ENCODE data around the gene ATL2. TPM values are rescaled to one million over a fixed set of nuclear protein-coding genes. Genes with fewer than 3 reads are reported as not detected.
"Not testable (repeated sequence)": the region's sequence is repeated elsewhere in the genome, so short reads cannot be mapped to it uniquely, and the experiment has no call there.

ATL2 gene
- total RNA-seq, 2 donors from 2014 or later = 125 to 139 TPM

DNA sequence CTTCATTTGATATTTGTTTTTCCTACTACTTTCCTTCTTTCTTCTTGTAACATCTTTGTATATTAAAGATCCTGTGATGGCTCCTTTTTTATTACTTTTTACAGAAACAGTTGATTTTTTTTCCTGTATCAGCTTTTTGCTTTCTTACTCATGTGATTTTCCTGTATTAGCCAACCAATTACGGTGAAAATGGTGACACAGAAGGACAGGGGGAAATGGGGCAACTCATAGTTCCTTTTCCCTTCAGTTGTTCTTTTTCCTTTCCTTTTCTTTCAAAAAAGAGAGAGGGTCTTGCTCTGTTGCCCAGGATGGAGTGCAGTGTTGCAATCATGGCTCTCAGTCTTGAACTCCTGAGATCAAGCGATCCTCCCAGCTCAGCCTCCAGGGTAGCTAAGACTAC is 117.8 kb downstream of the ATL2 start:
- no peak overlapping the region for H3K27ac ChIP-seq (ENCODE audit: low read depth, low read length)
- no peaks in the 10 kb centered on the region for H3K9me3 Mint-ChIP-seq
- TF ChIP-seq, protein P1, sequence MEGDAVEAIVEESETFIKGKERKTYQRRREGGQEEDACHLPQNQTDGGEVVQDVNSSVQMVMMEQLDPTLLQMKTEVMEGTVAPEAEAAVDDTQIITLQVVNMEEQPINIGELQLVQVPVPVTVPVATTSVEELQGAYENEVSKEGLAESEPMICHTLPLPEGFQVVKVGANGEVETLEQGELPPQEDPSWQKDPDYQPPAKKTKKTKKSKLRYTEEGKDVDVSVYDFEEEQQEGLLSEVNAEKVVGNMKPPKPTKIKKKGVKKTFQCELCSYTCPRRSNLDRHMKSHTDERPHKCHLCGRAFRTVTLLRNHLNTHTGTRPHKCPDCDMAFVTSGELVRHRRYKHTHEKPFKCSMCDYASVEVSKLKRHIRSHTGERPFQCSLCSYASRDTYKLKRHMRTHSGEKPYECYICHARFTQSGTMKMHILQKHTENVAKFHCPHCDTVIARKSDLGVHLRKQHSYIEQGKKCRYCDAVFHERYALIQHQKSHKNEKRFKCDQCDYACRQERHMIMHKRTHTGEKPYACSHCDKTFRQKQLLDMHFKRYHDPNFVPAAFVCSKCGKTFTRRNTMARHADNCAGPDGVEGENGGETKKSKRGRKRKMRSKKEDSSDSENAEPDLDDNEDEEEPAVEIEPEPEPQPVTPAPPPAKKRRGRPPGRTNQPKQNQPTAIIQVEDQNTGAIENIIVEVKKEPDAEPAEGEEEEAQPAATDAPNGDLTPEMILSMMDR (conservative IDR thresholded peaks at IDR 0.05) = no peak
- no peaks in the 10 kb centered on the region for H3K4me1 ChIP-seq (ENCODE audit: control insufficient read depth, insufficient read depth, low read length)
- 89 to 100% methylated on average over 2 of the region's 2 CpGs for WGBS, 2 experiments (ENCODE audit: insufficient coverage in 1 of 2, insufficient read length in 1 of 2)
- no peak overlapping the region for H3K4me3 ChIP-seq (ENCODE audit: low read length)
- peaks cover 19% of the 10 kb centered on the region for H3K27me3 Mint-ChIP-seq (ENCODE audit: insufficient read depth)
- H3K9me3 ChIP-seq (ENCODE audit: control insufficient read depth, low read length) = no peaks in the 10 kb centered on the region
- H3K4me1 Mint-ChIP-seq = peaks cover 2% of the 10 kb centered on the region
- H3K4me3 Mint-ChIP-seq = no peak overlapping the region
- H3K36me3 Mint-ChIP-seq (ENCODE audit: low read depth) = no peaks in the 10 kb centered on the region
- no peaks in the 10 kb centered on the region for H3K36me3 ChIP-seq (ENCODE audit: control insufficient read depth, insufficient read depth, low read length)
- DNase-seq = no peak
- no peak overlapping the region for H3K9ac ChIP-seq (ENCODE audit: extremely low read depth, low read length, poor library complexity, severe bottlenecking)
- H3K27me3 ChIP-seq (ENCODE audit: control insufficient read depth, insufficient read depth, low read length, poor library complexity, severe bottlenecking) = no peaks in the 10 kb centered on the region
- H3K27ac Mint-ChIP-seq = no peak overlapping the region

DNA sequence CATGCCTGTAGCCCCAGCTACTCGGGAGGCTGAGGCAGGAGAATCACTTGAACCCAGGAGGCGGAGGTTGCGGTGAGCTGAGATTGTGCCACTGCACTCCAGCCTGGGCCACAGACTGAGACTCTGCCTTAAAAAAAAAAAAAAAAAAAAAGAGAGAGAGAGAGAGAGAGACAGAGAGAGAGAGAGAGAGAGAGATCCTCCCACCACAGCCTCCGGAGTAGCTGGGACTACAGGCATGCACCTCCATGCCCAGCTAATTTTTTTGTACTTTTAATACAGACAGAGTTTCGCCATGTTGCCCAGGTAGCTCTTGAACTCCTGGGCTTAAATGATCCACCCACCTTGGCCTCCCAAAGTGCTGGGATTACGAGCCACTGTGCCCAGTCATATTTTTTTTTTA is 119.4 kb downstream of the ATL2 start:
- H3K4me1 Mint-ChIP-seq = not testable (repeated sequence)

DNA sequence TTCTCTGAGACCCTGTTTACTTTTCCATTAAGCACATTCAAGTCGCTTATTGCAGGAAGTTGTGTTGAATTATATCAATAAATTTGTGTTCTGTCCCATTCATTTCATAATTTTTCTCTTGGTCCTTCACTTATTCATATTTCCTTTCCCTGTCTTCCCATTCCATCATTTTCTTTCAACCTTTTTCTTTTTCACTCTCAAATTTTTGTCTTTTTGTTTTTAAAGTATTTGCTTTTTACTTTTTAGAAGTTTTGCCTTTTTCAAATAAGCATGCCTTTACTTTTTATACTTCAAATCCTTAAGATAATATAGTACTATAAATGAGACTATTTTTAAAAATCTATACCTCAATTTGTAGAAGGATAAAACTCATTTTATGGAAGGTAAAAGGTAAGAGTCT is 120.5 kb downstream of the ATL2 start:
- no peak overlapping the region for H3K9ac ChIP-seq (ENCODE audit: extremely low read depth, low read length, poor library complexity, severe bottlenecking)
- no peaks in the 10 kb centered on the region for H3K4me1 Mint-ChIP-seq
- H3K9me3 ChIP-seq (ENCODE audit: control insufficient read depth, low read length) = no peaks in the 10 kb centered on the region
- no peaks in the 10 kb centered on the region for H3K4me1 ChIP-seq (ENCODE audit: control insufficient read depth, insufficient read depth, low read length)
- no peaks in the 10 kb centered on the region for H3K9me3 Mint-ChIP-seq
- peaks cover 8% of the 10 kb centered on the region for H3K27me3 Mint-ChIP-seq (ENCODE audit: insufficient read depth)
- DNase-seq = no peak
- no peaks in the 10 kb centered on the region for H3K36me3 Mint-ChIP-seq (ENCODE audit: low read depth)
- H3K27ac ChIP-seq (ENCODE audit: low read depth, low read length) = no peak overlapping the region
- no peak overlapping the region for H3K27ac Mint-ChIP-seq
- TF ChIP-seq, protein P1 (conservative IDR thresholded peaks at IDR 0.05) = no peak
- H3K36me3 ChIP-seq (ENCODE audit: control insufficient read depth, insufficient read depth, low read length) = no peaks in the 10 kb centered on the region
- 89% methylated on average over 1 of the region's 1 CpG; no CpG with 5 or more reads in 1 of the 2 experiments for WGBS, 2 experiments (ENCODE audit: insufficient coverage in 1 of 2, insufficient read length in 1 of 2)
- H3K4me3 ChIP-seq (ENCODE audit: low read length) = no peak overlapping the region
- H3K27me3 ChIP-seq (ENCODE audit: control insufficient read depth, insufficient read depth, low read length, poor library complexity, severe bottlenecking) = no peaks in the 10 kb centered on the region
- H3K4me3 Mint-ChIP-seq = no peak overlapping the region

More for the DNA sequence above, 119.4 kb downstream of the ATL2 start:
- WGBS, 2 experiments (ENCODE audit: insufficient coverage in 1 of 2, insufficient read length in 1 of 2) = 90% methylated on average over 3 to 6 of the region's 6 CpGs
- not testable (repeated sequence) for H3K27ac Mint-ChIP-seq; H3K9me3 ChIP-seq (ENCODE audit: control insufficient read depth, low read length); H3K4me1 ChIP-seq (ENCODE audit: control insufficient read depth, insufficient read depth, low read length); H3K4me3 ChIP-seq (ENCODE audit: low read length); H3K4me3 Mint-ChIP-seq; H3K9ac ChIP-seq (ENCODE audit: extremely low read depth, low read length, poor library complexity, severe bottlenecking); H3K27me3 ChIP-seq (ENCODE audit: control insufficient read depth, insufficient read depth, low read length, poor library complexity, severe bottlenecking); H3K36me3 ChIP-seq (ENCODE audit: control insufficient read depth, insufficient read depth, low read length); DNase-seq; H3K27ac ChIP-seq (ENCODE audit: low read depth, low read length); H3K36me3 Mint-ChIP-seq (ENCODE audit: low read depth); H3K9me3 Mint-ChIP-seq
- H3K27me3 Mint-ChIP-seq (ENCODE audit: insufficient read depth) = peaks cover 13% of the 10 kb centered on the region

DNA sequence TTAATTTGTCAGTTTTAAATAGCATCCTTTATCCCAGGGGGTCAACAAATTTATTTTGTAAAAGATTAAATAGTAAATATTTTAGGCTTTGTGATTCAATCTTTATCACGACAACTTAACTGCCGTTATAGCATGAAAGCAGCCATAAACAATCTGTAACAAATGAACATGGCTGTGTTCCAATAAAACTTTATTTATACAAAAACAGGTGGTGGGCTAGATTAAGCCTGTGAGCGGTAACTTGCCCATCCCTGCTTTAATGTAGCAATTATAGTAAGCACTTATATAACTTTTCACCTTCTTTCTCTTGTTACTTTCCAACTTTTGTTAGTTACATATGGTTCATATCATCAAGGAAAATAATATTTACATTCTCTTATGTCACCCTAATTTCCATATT is 121.9 kb downstream of the ATL2 start:
- no peaks in the 10 kb centered on the region for H3K9me3 Mint-ChIP-seq
- WGBS, 2 experiments (ENCODE audit: insufficient coverage in 1 of 2, insufficient read length in 1 of 2) = 90 to 94% methylated on average over 2 to 3 of the region's 3 CpGs

More for the DNA sequence above, 121.9 kb downstream of the ATL2 start:
- Histone ChIP-seq H3K36me3 (ENCODE audit: control insufficient read depth, insufficient read depth, low read length) (no peaks in the 10 kb centered on the region), H3K27ac (ENCODE audit: low read depth, low read length) (no peak overlapping the region), H3K4me3 (ENCODE audit: low read length) (no peak overlapping the region), H3K9me3 (ENCODE audit: control insufficient read depth, low read length) (no peaks in the 10 kb centered on the region), H3K27me3 (ENCODE audit: control insufficient read depth, insufficient read depth, low read length, poor library complexity, severe bottlenecking) (no peaks in the 10 kb centered on the region), H3K9ac (ENCODE audit: extremely low read depth, low read length, poor library complexity, severe bottlenecking) (no peak overlapping the region), H3K4me1 (ENCODE audit: control insufficient read depth, insufficient read depth, low read length) (no peaks in the 10 kb centered on the region)
- no peak for DNase-seq
- H3K4me3 Mint-ChIP-seq = no peak overlapping the region
- no peaks in the 10 kb centered on the region for H3K4me1 Mint-ChIP-seq
- TF ChIP-seq, protein P1 (conservative IDR thresholded peaks at IDR 0.05) = no peak
- H3K27me3 Mint-ChIP-seq (ENCODE audit: insufficient read depth) = no peaks in the 10 kb centered on the region
- no peak overlapping the region for H3K27ac Mint-ChIP-seq
- H3K36me3 Mint-ChIP-seq (ENCODE audit: low read depth) = no peaks in the 10 kb centered on the region
